Measurements from ENCODE around the gene CIITA. TPM values are rescaled to one million over a fixed set of nuclear protein-coding genes. Genes with fewer than 3 reads are reported as not detected.

Gene CIITA
- total and polyA plus RNA-seq, 2 experiments from 2014 or later = 0.09 TPM; not detected in 1

DNA sequence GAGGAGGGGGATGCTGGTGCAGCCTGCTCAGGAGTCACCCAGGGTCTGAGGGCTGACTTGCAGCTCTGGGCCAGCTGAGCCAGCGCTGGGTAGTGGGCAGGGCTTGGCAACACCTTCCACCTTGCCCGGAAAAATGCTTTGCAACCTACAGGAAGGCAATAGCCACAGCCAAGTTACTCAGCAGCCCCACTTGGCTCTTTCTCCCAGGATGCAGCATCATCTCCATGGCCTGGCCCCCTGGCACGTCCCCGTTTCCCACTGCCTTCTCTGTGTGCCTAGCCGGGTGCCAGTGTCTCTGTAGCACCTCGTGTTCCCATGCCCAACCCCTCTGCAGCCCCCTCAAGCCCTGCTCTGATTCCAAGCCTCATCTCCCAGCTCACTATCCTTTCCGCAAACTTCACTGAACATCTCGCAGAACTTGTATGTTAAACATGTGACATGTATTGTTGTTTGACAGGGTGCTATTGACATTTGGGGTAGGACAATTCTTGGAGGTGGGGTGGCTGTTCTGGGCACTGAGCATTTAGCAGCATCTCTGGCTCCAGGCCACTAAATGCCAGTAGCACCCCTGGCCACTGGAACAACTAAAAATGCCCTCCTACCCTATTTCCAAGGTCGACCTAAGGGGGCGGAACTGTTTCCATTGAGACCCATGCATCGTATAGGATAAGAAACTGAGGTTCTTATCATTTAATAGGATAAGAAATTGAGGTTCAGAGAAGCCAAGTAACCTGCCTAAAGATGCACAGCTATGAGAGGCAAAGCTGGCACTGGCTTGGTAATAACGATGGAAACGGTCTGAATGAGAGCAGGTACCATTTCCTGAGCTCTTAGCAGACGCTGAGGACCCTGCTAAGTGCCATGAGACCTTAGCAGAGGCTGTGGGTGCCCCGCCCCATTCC is 53.1 kb downstream of the CIITA start:
- H4K20me1 ChIP-seq (ENCODE audit: insufficient read depth) = no peaks in the 10 kb centered on the region; the same call in 1 of the 2 replicates
- H3K4me2 ChIP-seq (ENCODE audit: unreplicated experiment) = no peak overlapping the region
- no peaks in the 10 kb centered on the region for H3K9me3 ChIP-seq (ENCODE audit: low read depth)
- H3K36me3 ChIP-seq (ENCODE audit: low read depth) = no peaks in the 10 kb centered on the region
- 59 to 61% methylated on average over 14 to 15 of the region's 15 CpGs for WGBS, 2 experiments (ENCODE audit: low coverage in 1 of 2, low lambda C conversion rate in 2 of 2, missing lambda C conversion rate in 2 of 2)
- H3K4me3 ChIP-seq = no peak overlapping the region
- no peaks in the 10 kb centered on the region for H3K9me2 ChIP-seq (ENCODE audit: insufficient read depth)
- no peaks in the 10 kb centered on the region for H3K27me3 ChIP-seq (replicated peaks; ENCODE audit: insufficient read depth)
- H3K4me1 ChIP-seq (ENCODE audit: insufficient read depth) = no peaks in the 10 kb centered on the region
- peaks cover 48% of the 10 kb centered on the region for H3K79me2 ChIP-seq (ENCODE audit: insufficient read depth)
- no peak overlapping the region for H3K27ac ChIP-seq
- H3F3A ChIP-seq (ENCODE audit: insufficient read depth) = no peaks in the 10 kb centered on the region
- no peak overlapping the region for H3K9ac ChIP-seq
- peak; percentile 51 for DNase-seq
- H2AFZ ChIP-seq = no peak overlapping the region
- TF ChIP-seq EZH2phosphoT487 (IDR thresholded peaks at IDR 0.05; ENCODE audit: insufficient read depth, low read depth) = no peak
- no peak for TF ChIP-seq EZH2 (IDR thresholded peaks at IDR 0.05; ENCODE audit: insufficient read depth, poor library complexity, severe bottlenecking)
- in situ Hi-C loops (cut with MboI) = no loop called here

DNA sequence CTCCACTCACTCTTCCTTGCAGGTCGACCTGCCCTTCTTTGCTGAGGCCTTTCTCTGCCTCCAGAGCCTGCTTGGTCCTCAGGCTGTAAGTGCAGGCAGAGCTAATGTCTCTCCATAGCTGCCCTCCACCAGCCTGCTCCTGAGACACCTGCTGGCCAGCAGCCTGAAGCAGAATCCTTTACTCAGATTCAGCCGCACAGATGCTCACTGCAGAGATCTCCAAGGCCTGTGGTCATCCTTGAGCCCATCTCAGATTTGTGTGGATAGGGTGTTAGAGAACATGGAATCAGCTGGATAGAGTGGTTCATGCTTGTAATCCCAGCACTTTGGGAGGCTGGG is 53.7 kb downstream of the CIITA start:
- Histone ChIP-seq H3K27ac (no peak overlapping the region), H3F3A (ENCODE audit: insufficient read depth) (no peaks in the 10 kb centered on the region), H3K4me3 (no peak overlapping the region), H3K4me2 (ENCODE audit: unreplicated experiment) (no peak overlapping the region), H3K9me3 (ENCODE audit: low read depth) (no peaks in the 10 kb centered on the region), H3K27me3 (replicated peaks; ENCODE audit: insufficient read depth) (no peaks in the 10 kb centered on the region), H3K4me1 (ENCODE audit: insufficient read depth) (0 out of 2 replicates have a peak, but pooled peaks cover 4% of the 10 kb centered on the region), H3K9me2 (ENCODE audit: insufficient read depth) (no peaks in the 10 kb centered on the region), H4K20me1 (ENCODE audit: insufficient read depth) (peaks cover 3% of the 10 kb centered on the region; the same call in 1 of the 2 replicates), H3K36me3 (ENCODE audit: low read depth) (no peaks in the 10 kb centered on the region), H3K79me2 (ENCODE audit: insufficient read depth) (peaks cover 55% of the 10 kb centered on the region), H2AFZ (no peak overlapping the region), H3K9ac (no peak overlapping the region)
- DNase-seq = no peak
- TF ChIP-seq EZH2phosphoT487 (IDR thresholded peaks at IDR 0.05; ENCODE audit: insufficient read depth, low read depth) (no peak), EZH2 (IDR thresholded peaks at IDR 0.05; ENCODE audit: insufficient read depth, poor library complexity, severe bottlenecking) (no peak)
- in situ Hi-C loops (cut with MboI) = no loop called here
- 75 to 85% methylated on average over 2 of the region's 2 CpGs for WGBS, 2 experiments (ENCODE audit: low coverage in 1 of 2, low lambda C conversion rate in 2 of 2, missing lambda C conversion rate in 2 of 2)

DNA sequence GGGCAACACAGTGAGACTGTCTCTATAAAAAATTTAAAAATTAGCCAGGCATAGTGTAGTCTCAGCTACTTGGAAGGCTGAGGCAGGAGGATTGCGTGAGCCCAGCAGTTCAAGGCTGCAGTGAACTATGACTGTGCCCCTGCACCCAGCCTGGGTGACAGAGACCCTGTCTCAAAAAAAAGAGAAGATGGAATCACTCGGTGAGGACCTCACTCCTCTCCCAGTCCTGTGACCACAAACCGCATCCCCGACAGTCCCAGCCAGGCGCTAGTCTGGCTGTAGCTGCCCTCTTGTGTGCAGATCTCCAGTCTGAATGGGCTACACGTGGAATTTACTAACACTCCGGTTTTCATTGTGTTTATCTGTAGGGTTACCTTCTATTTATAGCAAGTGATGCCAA is 54.1 kb downstream of the CIITA start:
- Histone ChIP-seq H3K4me1 (ENCODE audit: insufficient read depth) (0 out of 2 replicates have a peak, but pooled peaks cover 7% of the 10 kb centered on the region), H4K20me1 (ENCODE audit: insufficient read depth) (peaks cover 6% of the 10 kb centered on the region; the same call in 1 of the 2 replicates), H3K36me3 (ENCODE audit: low read depth) (no peaks in the 10 kb centered on the region), H3K9me2 (ENCODE audit: insufficient read depth) (no peaks in the 10 kb centered on the region), H3K27ac (no peak overlapping the region), H3K4me3 (no peak overlapping the region), H3K27me3 (replicated peaks; ENCODE audit: insufficient read depth) (no peaks in the 10 kb centered on the region), H3K9ac (no peak overlapping the region), H3K79me2 (ENCODE audit: insufficient read depth) (peaks cover 59% of the 10 kb centered on the region), H3K4me2 (ENCODE audit: unreplicated experiment) (no peak overlapping the region), H2AFZ (no peak overlapping the region), H3K9me3 (ENCODE audit: low read depth) (no peaks in the 10 kb centered on the region), H3F3A (ENCODE audit: insufficient read depth) (no peaks in the 10 kb centered on the region)
- in situ Hi-C loops (cut with MboI) = no loop called here
- 86% methylated on average over 7 of the region's 7 CpGs for WGBS, 2 experiments (ENCODE audit: low coverage in 1 of 2, low lambda C conversion rate in 2 of 2, missing lambda C conversion rate in 2 of 2)
- DNase-seq = no peak
- TF ChIP-seq EZH2 (IDR thresholded peaks at IDR 0.05; ENCODE audit: insufficient read depth, poor library complexity, severe bottlenecking) (no peak), EZH2phosphoT487 (IDR thresholded peaks at IDR 0.05; ENCODE audit: insufficient read depth, low read depth) (no peak)

DNA sequence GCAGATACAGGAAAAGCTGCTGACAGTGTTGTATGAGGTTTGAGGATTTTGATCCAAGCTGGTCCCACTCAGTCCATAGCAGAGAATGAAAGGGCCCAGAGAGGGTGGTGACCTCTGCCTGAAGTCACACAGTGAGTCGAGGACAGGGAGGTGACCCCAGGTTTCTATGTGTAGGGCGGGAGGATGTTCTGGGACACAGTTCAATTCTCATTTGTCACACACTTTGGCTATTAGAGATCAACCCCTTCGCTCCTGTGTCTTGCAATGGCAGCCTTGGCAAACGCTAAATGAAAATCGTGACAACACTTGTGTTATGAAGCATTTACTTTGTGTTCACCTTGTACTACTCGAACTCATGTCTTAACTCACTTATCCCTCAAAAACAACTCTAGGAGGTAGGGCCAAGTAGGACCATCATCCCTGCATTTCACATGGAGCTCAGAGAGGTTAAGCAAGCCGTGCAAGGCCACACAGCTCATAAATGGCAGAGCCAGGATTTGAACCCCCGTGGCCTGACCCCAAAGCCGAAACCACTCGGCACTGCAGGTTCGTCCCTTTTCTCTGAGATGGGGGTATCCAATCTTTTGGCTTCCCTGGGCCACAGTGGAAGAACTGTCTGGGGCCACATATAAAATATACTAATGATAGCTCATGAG is 55.1 kb downstream of the CIITA start:
- Histone ChIP-seq H3K4me2 (ENCODE audit: unreplicated experiment) (no peak overlapping the region), H3K27ac (no peak overlapping the region), H3K27me3 (replicated peaks; ENCODE audit: insufficient read depth) (no peaks in the 10 kb centered on the region), H3F3A (ENCODE audit: insufficient read depth) (no peaks in the 10 kb centered on the region), H3K36me3 (ENCODE audit: low read depth) (no peaks in the 10 kb centered on the region), H4K20me1 (ENCODE audit: insufficient read depth) (peaks cover 6% of the 10 kb centered on the region; the same call in 1 of the 2 replicates), H2AFZ (no peak overlapping the region), H3K9me2 (ENCODE audit: insufficient read depth) (no peaks in the 10 kb centered on the region), H3K4me1 (ENCODE audit: insufficient read depth) (0 out of 2 replicates have a peak, but pooled peaks cover 10% of the 10 kb centered on the region), H3K4me3 (no peak overlapping the region), H3K9ac (no peak overlapping the region), H3K79me2 (ENCODE audit: insufficient read depth) (peaks cover 68% of the 10 kb centered on the region), H3K9me3 (ENCODE audit: low read depth) (no peaks in the 10 kb centered on the region)
- TF ChIP-seq EZH2phosphoT487 (IDR thresholded peaks at IDR 0.05; ENCODE audit: insufficient read depth, low read depth) = no peak
- TF ChIP-seq EZH2 (IDR thresholded peaks at IDR 0.05; ENCODE audit: insufficient read depth, poor library complexity, severe bottlenecking) = no peak
- DNase-seq = no peak
- in situ Hi-C loops (cut with MboI) = no loop called here
- WGBS, 2 experiments (ENCODE audit: low coverage in 1 of 2, low lambda C conversion rate in 2 of 2, missing lambda C conversion rate in 2 of 2) = 93 to 96% methylated on average over 11 of the region's 11 CpGs

Data from GM23248 (cell line).